HEK293 (cell line): ENCODE measurements around the gene CENPC.

Experiments used
- CTCF ChIA-PET: fragments of 350-600 bp; formaldehyde crosslinking; extraction: SDS; loops from one replicate; lab custom pipeline; 2021; ENCODE audit warnings: antibody characterized with exemption; lab: Yijun Ruan, JAX
- POLR2A ChIA-PET: fragments of 300-600 bp; formaldehyde crosslinking; extraction: SDS; loops from one replicate; lab custom pipeline; 2020; ENCODE audit warnings: antibody characterized with exemption, inconsistent platforms; lab: Yijun Ruan, JAX
- H3K27ac ChIP-seq: fragments of 200-500 bp; sonication (Bioruptor generic); 2 replicates; pipeline ENCODE4 v1.5.1; 2014; ENCODE audit warnings: low read depth, low read length, control low read depth, inconsistent platforms; ENCODE audit errors: extremely low read depth
- H3K36me3 ChIP-seq, 2 experiments: fragments of 200-500 bp in 1 of 2; sonication (Bioruptor generic) in 1 of 2; 1 replicate in 1 of 2; 2 replicates in 1 of 2; pipeline ENCODE4 v1.5.1; 2014 to 2017; ENCODE audit warnings: inconsistent platforms in 2 of 2, low read length in 2 of 2; ENCODE audit not compliant: control insufficient read depth in 2 of 2, insufficient read depth in 1 of 2
- H3K4me1 ChIP-seq: fragments of 200-500 bp; sonication (Bioruptor generic); 2 replicates; pipeline ENCODE4 v1.5.1; 2014; ENCODE audit warnings: mild to moderate bottlenecking, low read length, inconsistent platforms; ENCODE audit not compliant: control insufficient read depth, insufficient read depth
- H3K4me3 ChIP-seq: 2 replicates; pipeline ENCODE4 v1.5.1; 2011; ENCODE audit warnings: low read depth, mild to moderate bottlenecking, control low read depth, low read length, moderate library complexity
- H3K9me3 ChIP-seq: fragments of 200-500 bp; sonication (Bioruptor generic); 2 replicates; pipeline ENCODE4 v1.5.1; 2014; ENCODE audit warnings: low read depth, low read length, inconsistent platforms; ENCODE audit not compliant: control insufficient read depth, insufficient read depth
- EGR2 ChIP-seq: fragments of 450-650 bp; formaldehyde crosslinking; IDR thresholded peaks from 2 replicates; pipeline ENCODE4 v1.5.1; 2016; ENCODE audit warnings: low read depth, missing biosample characterization, missing genetic modification characterization
- GLI4 ChIP-seq: fragments of 450-650 bp; formaldehyde crosslinking; IDR thresholded peaks from 2 replicates; pipeline ENCODE4 v1.5.1; 2016; ENCODE audit warnings: missing biosample characterization, missing genetic modification characterization
- MYNN ChIP-seq: fragments of 450-650 bp; formaldehyde crosslinking; IDR thresholded peaks from 2 replicates; pipeline ENCODE4 v1.5.1; 2016; ENCODE audit warnings: missing biosample characterization, missing genetic modification characterization, borderline replicate concordance
- PRDM6 ChIP-seq: fragments of 450-650 bp; formaldehyde crosslinking; IDR thresholded peaks from 2 replicates; pipeline ENCODE4 v1.5.1; 2017; ENCODE audit warnings: missing biosample characterization, missing genetic modification characterization
- RBAK ChIP-seq: fragments of 450-650 bp; formaldehyde crosslinking; IDR thresholded peaks from 2 replicates; pipeline ENCODE4 v1.5.1; 2016; ENCODE audit warnings: missing biosample characterization, missing genetic modification characterization
- TCF7L2 ChIP-seq: IDR thresholded peaks from 2 replicates; pipeline ENCODE4 v1.6.1; 2011; ENCODE audit warnings: low read depth, mild to moderate bottlenecking, inconsistent platforms, low read length, moderate library complexity, borderline replicate concordance
- WT1 ChIP-seq: fragments of 450-650 bp; formaldehyde crosslinking; IDR thresholded peaks from 2 replicates; pipeline ENCODE4 v1.5.1; 2016; ENCODE audit warnings: missing biosample characterization, missing genetic modification characterization
- YY1 ChIP-seq: fragments of 450-650 bp; formaldehyde crosslinking; IDR thresholded peaks from 2 replicates; pipeline ENCODE4 v1.5.1; 2018; ENCODE audit warnings: missing biosample characterization, missing genetic modification characterization
- ZBTB17 ChIP-seq: fragments of 450-650 bp; formaldehyde crosslinking; IDR thresholded peaks from 2 replicates; pipeline ENCODE4 v1.5.1; 2016; ENCODE audit warnings: missing biosample characterization, missing genetic modification characterization
- ZBTB7A ChIP-seq: fragments of 450-650 bp; formaldehyde crosslinking; IDR thresholded peaks from 2 replicates; pipeline ENCODE4 v1.5.1; 2016; ENCODE audit warnings: low read depth, missing biosample characterization, missing genetic modification characterization
- ZNF155 ChIP-seq: fragments of 450-650 bp; formaldehyde crosslinking; IDR thresholded peaks from 2 replicates; pipeline ENCODE4 v1.5.1; 2016; ENCODE audit warnings: missing biosample characterization, missing genetic modification characterization
- ZNF214 ChIP-seq: fragments of 450-650 bp; formaldehyde crosslinking; IDR thresholded peaks from 2 replicates; pipeline ENCODE4 v1.5.1; 2017; ENCODE audit warnings: missing biosample characterization, mild to moderate bottlenecking, missing genetic modification characterization, borderline replicate concordance
- ZNF239 ChIP-seq: fragments of 450-650 bp; formaldehyde crosslinking; IDR thresholded peaks from 2 replicates; pipeline ENCODE4 v1.5.1; 2016; ENCODE audit warnings: missing biosample characterization, missing genetic modification characterization
- ZNF354C ChIP-seq: fragments of 450-650 bp; formaldehyde crosslinking; IDR thresholded peaks from 2 replicates; pipeline ENCODE4 v1.5.1; 2016; ENCODE audit warnings: missing biosample characterization, missing genetic modification characterization, low read depth, borderline replicate concordance
- ZNF423 ChIP-seq: fragments of 450-650 bp; formaldehyde crosslinking; IDR thresholded peaks from 2 replicates; pipeline ENCODE4 v1.5.1; 2016; ENCODE audit warnings: missing biosample characterization, missing genetic modification characterization
- ZNF449 ChIP-seq: fragments of 450-650 bp; formaldehyde crosslinking; IDR thresholded peaks from 2 replicates; pipeline ENCODE4 v1.5.1; 2017; ENCODE audit warnings: missing biosample characterization, mild to moderate bottlenecking, missing genetic modification characterization, moderate library complexity
- ZNF488 ChIP-seq: fragments of 450-650 bp; formaldehyde crosslinking; IDR thresholded peaks from 2 replicates; pipeline ENCODE4 v1.5.1; 2016; ENCODE audit warnings: missing biosample characterization, missing genetic modification characterization
- ZNF529 ChIP-seq: fragments of 450-650 bp; formaldehyde crosslinking; IDR thresholded peaks from 2 replicates; pipeline ENCODE4 v1.5.1; 2017; ENCODE audit warnings: missing genetic modification characterization, missing biosample characterization; ENCODE audit not compliant: insufficient replicate concordance
- ZNF670 ChIP-seq: fragments of 450-650 bp; formaldehyde crosslinking; IDR thresholded peaks from 2 replicates; pipeline ENCODE4 v1.5.1; 2016; ENCODE audit warnings: missing biosample characterization, missing genetic modification characterization, low read depth
- ZNF692 ChIP-seq: fragments of 450-650 bp; formaldehyde crosslinking; IDR thresholded peaks from 2 replicates; pipeline ENCODE4 v1.5.1; 2016; ENCODE audit warnings: missing biosample characterization, missing genetic modification characterization
- TF ChIP-seq, protein P1 (sequence below): fragments of 450-650 bp; formaldehyde crosslinking; IDR thresholded peaks from 2 replicates; pipeline ENCODE4 v1.5.1; 2016; ENCODE audit warnings: missing biosample characterization, missing genetic modification characterization, low read depth

Gene CENPC

DNA sequence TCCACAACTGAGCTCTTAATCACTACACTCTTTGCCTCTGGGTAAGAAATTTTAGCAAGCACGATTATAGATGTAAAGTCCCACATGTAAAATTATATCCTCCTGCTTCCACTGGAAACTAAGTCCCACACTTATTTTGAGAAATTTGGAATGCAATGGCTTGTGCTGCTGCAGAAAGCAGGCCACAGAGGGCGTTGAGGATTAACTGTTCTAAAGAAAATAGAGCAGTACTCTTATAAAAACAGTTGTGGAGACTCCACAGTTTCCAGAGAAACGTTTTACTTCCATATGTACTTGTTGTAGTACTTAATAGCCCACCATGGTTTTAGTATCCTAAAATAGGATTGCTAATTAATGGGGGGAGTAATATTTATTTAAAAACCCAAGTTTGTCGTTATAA lies 1.7 kb upstream of the CENPC start (continued):
- TF ChIP-seq ZNF214 (tag by site-specific recombination), result no peak

- Histone ChIP-seq H3K27ac (no peak overlapping the region), H3K4me3 (peak overlapping the region; percentile 33)
- TF ChIP-seq ZBTB17 (tag by site-specific recombination) (no peak), MYNN (tag by site-specific recombination) (no peak), ZNF239 (tag by site-specific recombination) (no peak), EGR2 (tag by site-specific recombination) (no peak), TCF7L2 (no peak), ZNF529 (tag by site-specific recombination) (no peak), ZBTB7A (tag by site-specific recombination) (no peak), ZNF670 (tag by site-specific recombination) (no peak), ZNF354C (tag by site-specific recombination) (no peak), WT1 (no peak), ZNF692 (no peak), YY1 (tag by site-specific recombination) (no peak), GLI4 (tag by site-specific recombination) (no peak)
- TF ChIP-seq, all 188 proteins: peak for 0
- Histone ChIP-seq H3K36me3 (peaks cover 0 to 27% of the 10 kb centered on the region in 2 experiments; a peak in 1 of 3 replicates), H3K4me1 (no peaks in the 10 kb centered on the region), H3K9me3 (no peaks in the 10 kb centered on the region)
- CTCF ChIA-PET, result interaction anchor here (0.6 to 1.2 kb wide), 3 partner anchors 105 to 257 kb away, joined by 3 read pairs; no protein-coding TSS in a partner anchor
- POLR2A ChIA-PET, result interaction anchor here (1.0 kb wide), 1 partner anchor 31 kb away, joined by 3 read pairs; no protein-coding TSS in a partner anchor
Observed at GRCh38 chr4:67546004-67546356, 677 bp upstream of the CENPC start.

GRCh38 chr4:67542076-67542475 lies 3.2 kb downstream of the CENPC start:
- CTCF ChIA-PET, result no interaction called here
- POLR2A ChIA-PET, result no interaction called here
- H3K4me3 ChIP-seq, result no peak overlapping the region
- no peaks in the 10 kb centered on the region for H3K4me1 ChIP-seq
- H3K9me3 ChIP-seq, result no peaks in the 10 kb centered on the region
- no peak for TF ChIP-seq ZNF488
- peak; percentile 40; the same call in 1 of the 2 replicates for TF ChIP-seq PRDM6 (tag by site-specific recombination)
- H3K27ac ChIP-seq, result no peak overlapping the region
- peaks cover 10 to 61% of the 10 kb centered on the region in 2 experiments for H3K36me3 ChIP-seq

DNA sequence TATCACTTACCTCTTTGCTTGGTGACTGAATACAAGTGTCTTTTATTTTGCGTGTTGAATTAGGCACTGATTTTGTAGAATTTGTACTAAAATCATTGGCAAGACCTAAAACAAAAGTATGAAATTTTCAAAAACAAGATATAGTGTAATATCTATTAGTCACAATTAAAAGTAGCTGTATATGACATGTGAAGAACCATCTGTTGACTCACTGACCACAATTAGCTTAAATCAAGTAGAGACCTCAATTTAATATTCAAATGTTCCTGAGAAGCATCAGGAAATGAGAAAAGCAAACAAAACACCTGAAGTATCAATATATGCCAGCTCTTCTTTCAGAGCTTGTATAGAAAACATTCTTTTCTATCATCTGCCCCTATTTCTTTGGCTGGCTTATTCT lies 5.5 kb downstream of the CENPC start:
- H3K36me3 ChIP-seq, result peaks cover 10 to 72% of the 10 kb centered on the region in 2 experiments
- ChIA-PET CTCF (no interaction called here), POLR2A (no interaction called here)
- no peak overlapping the region for H3K27ac ChIP-seq
- no peaks in the 10 kb centered on the region for H3K4me1 ChIP-seq
- H3K4me3 ChIP-seq, result no peak overlapping the region
- H3K9me3 ChIP-seq, result no peaks in the 10 kb centered on the region
- TF ChIP-seq ZNF155, result no peak
- no peak for TF ChIP-seq ZNF423 (tag by site-specific recombination)
- TF ChIP-seq YY1 (tag by site-specific recombination), result no peak
- TF ChIP-seq, protein P1, sequence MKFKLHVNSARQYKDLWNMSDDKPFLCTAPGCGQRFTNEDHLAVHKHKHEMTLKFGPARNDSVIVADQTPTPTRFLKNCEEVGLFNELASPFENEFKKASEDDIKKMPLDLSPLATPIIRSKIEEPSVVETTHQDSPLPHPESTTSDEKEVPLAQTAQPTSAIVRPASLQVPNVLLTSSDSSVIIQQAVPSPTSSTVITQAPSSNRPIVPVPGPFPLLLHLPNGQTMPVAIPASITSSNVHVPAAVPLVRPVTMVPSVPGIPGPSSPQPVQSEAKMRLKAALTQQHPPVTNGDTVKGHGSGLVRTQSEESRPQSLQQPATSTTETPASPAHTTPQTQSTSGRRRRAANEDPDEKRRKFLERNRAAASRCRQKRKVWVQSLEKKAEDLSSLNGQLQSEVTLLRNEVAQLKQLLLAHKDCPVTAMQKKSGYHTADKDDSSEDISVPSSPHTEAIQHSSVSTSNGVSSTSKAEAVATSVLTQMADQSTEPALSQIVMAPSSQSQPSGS (tag by site-specific recombination), result no peak
- TF ChIP-seq RBAK (tag by site-specific recombination), result no peak
- TF ChIP-seq ZNF449 (tag by site-specific recombination), result no peak
- TF ChIP-seq ZBTB7A (tag by site-specific recombination), result no peak
